Lower lobe of right lung (tissue), 2 donors: ENCODE data around the gene MED22. TPM values are rescaled to one million over a fixed set of nuclear protein-coding genes. Genes with fewer than 3 reads are reported as not detected.
"Not testable (repeated sequence)": the region's sequence is repeated elsewhere in the genome, so short reads cannot be mapped to it uniquely, and the experiment has no call there.

Source experiments
- ATAC-seq, 2 donors: fragments of 200-7000 bp; cut with Tn5 transposase; one replicate each; pipeline ENCODE4 v1.9.1; 2020 to 2022; ENCODE audit warnings: mild to moderate bottlenecking in 2 of 2, moderate library complexity in 2 of 2
- DNase-seq: peaks from one replicate; pipeline ENCODE4 v3.0.0-alpha.2; 2020
- H3K27ac ChIP-seq: fragments of 200-600 bp; one replicate; pipeline ENCODE4 v1.8.0; 2022
- H3K27me3 ChIP-seq: fragments of 200-600 bp; one replicate; pipeline ENCODE4 v1.8.0; 2022; ENCODE audit warnings: low read depth
- H3K36me3 ChIP-seq: fragments of 200-600 bp; one replicate; pipeline ENCODE4 v1.8.0; 2022; ENCODE audit warnings: mild to moderate bottlenecking
- H3K4me1 ChIP-seq: fragments of 200-600 bp; one replicate; pipeline ENCODE4 v1.8.0; 2022
- H3K4me3 ChIP-seq: fragments of 200-600 bp; one replicate; pipeline ENCODE4 v1.8.0; 2022; ENCODE audit warnings: mild to moderate bottlenecking
- H3K9me3 ChIP-seq: fragments of 200-600 bp; one replicate; pipeline ENCODE4 v1.8.0; 2022
- CTCF ChIP-seq: fragments of 200-600 bp; IDR thresholded peaks from one replicate; pipeline ENCODE4 v1.8.0; 2022; ENCODE audit warnings: antibody characterized with exemption, mild to moderate bottlenecking
- intact Hi-C: fragments of 100-400 bp; cut with DNase I; formaldehyde crosslinking; loops from one replicate; pipeline ENCODE4 v1.11.0; 2022
- total RNA-seq: library from RNA; stranded (reverse); fragmentation: NEBNext Ultra II Directional; extraction: Animal tissue kit (Norgen Biotek cat#: 25700); gene quantifications from one replicate; pipeline ENCODE4 v1.2.1, GENCODE V29; 2021
- donor health status: DM: no; HTN: yes; CAD: no; lungs with severe emphysema.

The MED22 gene
- total RNA-seq, 1 donor from 2014 or later = 24.4 TPM

- Histone ChIP-seq H3K27me3 (no peaks in the 10 kb centered on the region), H3K36me3 (no peaks in the 10 kb centered on the region), H3K9me3 (no peaks in the 10 kb centered on the region), H3K4me3 (no peak overlapping the region), H3K4me1 (no peaks in the 10 kb centered on the region), H3K27ac (no peak overlapping the region)
- DNase-seq (no peak), ATAC-seq (no peak)
- TF ChIP-seq CTCF = no peak
- intact Hi-C loops = no loop called here
Observed at GRCh38 chr9:133323991-133324703, 23.8 kb downstream of the MED22 start.

- H3K4me3 ChIP-seq = no peak overlapping the region
- H3K27ac ChIP-seq = no peak overlapping the region
- no peak for ATAC-seq
- H3K36me3 ChIP-seq = no peaks in the 10 kb centered on the region
- no peak for TF ChIP-seq CTCF
- H3K9me3 ChIP-seq = no peaks in the 10 kb centered on the region
- no peaks in the 10 kb centered on the region for H3K27me3 ChIP-seq
- intact Hi-C loops = no loop called here
- H3K4me1 ChIP-seq = no peaks in the 10 kb centered on the region
- DNase-seq = no peak
Observed at GRCh38 chr9:133323211-133323610, 24.7 kb downstream of the MED22 start.

GRCh38 chr9:133322701-133323100 is 25.2 kb downstream of the MED22 start:
- no peaks in the 10 kb centered on the region for H3K27me3 ChIP-seq
- no peak for ATAC-seq
- H3K27ac ChIP-seq = no peak overlapping the region
- TF ChIP-seq CTCF = no peak
- no peaks in the 10 kb centered on the region for H3K4me1 ChIP-seq
- H3K36me3 ChIP-seq = no peaks in the 10 kb centered on the region
- H3K9me3 ChIP-seq = no peaks in the 10 kb centered on the region
- no peak overlapping the region for H3K4me3 ChIP-seq
- intact Hi-C loops = no loop called here
- no peak for DNase-seq

GRCh38 chr9:133321411-133321935 is 26.5 kb downstream of the MED22 start:
- Histone ChIP-seq H3K9me3 (no peaks in the 10 kb centered on the region), H3K36me3 (no peaks in the 10 kb centered on the region), H3K27ac (no peak overlapping the region), H3K4me3 (no peak overlapping the region), H3K27me3 (no peaks in the 10 kb centered on the region), H3K4me1 (no peaks in the 10 kb centered on the region)
- DNase-seq = no peak
- TF ChIP-seq CTCF = no peak
- intact Hi-C loops = no loop called here
- no peak for ATAC-seq

- intact Hi-C loops = no loop called here
- Histone ChIP-seq H3K9me3 (no peaks in the 10 kb centered on the region), H3K4me3 (no peak overlapping the region), H3K27me3 (no peaks in the 10 kb centered on the region), H3K4me1 (no peaks in the 10 kb centered on the region), H3K27ac (no peak overlapping the region), H3K36me3 (no peaks in the 10 kb centered on the region)
- ATAC-seq (no peak), DNase-seq (no peak)
- no peak for TF ChIP-seq CTCF
Observed at GRCh38 chr9:133320421-133320881, 27.5 kb downstream of the MED22 start.

- H3K27me3 ChIP-seq, H3K36me3 ChIP-seq, H3K4me3 ChIP-seq, H3K9me3 ChIP-seq, H3K27ac ChIP-seq, ATAC-seq, DNase-seq, intact Hi-C loops, H3K4me1 ChIP-seq: not testable (repeated sequence)
Observed at GRCh38 chr9:133317551-133317950, 30.4 kb downstream of the MED22 start.
